HG02840 (cell line): ENCODE measurements around the gene CAV3.

Source experiments
- ATAC-seq: cut with Tn5 transposase; IDR thresholded peaks from one replicate; pipeline ENCODE4 v1.9.1; 2021; ENCODE audit warnings: mild to moderate bottlenecking, moderate library complexity, moderate number of reproducible peaks; ENCODE audit not compliant: unreplicated experiment, low FRiP score

CAV3 gene

DNA sequence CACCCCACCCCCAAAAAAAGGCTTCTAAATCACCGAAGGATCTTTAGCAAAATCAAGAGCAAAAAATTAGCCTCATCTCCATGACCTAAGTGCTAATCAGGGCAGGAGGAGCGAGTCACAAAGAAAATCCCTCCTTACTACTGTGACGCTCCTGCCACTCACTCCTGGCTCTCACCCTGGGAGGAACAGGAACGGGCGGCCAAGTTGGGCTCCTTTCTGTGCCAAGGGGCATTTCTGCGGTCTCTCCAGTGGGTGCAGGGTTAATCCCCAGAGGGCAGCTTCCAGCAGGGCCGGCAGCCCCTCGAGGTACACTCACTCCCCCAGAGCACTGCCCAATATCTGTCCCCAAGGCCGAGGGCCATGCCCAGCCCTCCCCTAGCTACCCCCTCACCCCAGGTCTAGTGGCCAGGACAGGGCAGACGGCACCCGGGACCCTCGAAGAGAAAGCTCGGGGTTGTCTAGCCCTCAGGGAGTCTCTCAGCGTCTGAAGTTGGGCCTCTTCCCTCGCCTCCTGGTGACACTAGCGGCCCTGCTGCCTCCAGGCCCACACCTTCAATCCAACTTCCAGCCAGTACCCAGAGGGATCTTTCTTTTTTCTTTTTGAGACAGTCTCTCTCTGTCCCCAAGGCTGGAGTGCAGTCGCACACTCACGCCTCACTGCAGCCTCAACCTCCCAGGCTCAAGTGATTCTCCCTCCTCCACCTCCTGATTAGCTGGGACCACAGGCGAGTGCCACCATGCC, 706 bp downstream of the CAV3 start:
- ATAC-seq: no peak

DNA sequence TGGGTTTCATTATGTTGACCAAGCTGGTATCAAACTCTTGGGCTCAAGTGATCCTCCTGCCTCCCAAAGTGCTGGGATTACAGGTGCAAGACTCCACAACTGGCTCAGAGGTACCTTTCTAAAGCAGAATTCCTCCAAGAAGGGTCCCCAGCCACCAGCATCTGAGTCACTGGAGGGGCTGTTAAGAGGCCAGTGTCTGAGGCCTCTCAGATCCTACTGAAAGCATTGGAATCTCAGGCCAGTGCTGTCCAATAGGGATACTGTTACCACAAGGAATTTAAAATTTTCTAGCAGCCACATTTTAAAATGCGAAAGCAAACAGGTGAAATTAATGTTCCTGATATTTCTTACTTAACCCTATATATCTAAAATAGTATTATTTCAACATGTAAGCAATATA, 1.3 kb downstream of the CAV3 start:
- ATAC-seq: no peak

- ATAC-seq: no peak
These were observed 2.8 kb downstream of the CAV3 start for GRCh38 chr3:8736436-8736835.

DNA sequence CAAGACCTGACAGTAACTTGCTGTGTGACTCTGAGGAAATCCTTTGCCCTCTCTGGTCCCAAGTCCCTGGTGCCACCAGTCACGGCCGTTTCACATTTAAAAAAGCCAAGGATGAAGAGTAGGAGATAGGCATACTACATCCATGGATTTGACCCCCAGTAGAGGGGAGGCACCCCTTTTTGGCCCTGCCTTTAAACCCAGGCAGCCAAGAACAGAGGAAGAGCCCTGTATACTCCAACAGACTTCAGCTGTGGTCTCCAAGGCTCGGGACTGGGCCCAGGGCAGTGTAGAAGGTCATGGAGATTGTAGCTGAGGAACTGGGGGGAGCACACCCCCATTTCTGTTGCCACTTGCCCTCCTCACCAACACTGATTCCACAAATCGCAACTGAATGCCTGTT, 3.7 kb downstream of the CAV3 start:
- ATAC-seq: no peak

DNA sequence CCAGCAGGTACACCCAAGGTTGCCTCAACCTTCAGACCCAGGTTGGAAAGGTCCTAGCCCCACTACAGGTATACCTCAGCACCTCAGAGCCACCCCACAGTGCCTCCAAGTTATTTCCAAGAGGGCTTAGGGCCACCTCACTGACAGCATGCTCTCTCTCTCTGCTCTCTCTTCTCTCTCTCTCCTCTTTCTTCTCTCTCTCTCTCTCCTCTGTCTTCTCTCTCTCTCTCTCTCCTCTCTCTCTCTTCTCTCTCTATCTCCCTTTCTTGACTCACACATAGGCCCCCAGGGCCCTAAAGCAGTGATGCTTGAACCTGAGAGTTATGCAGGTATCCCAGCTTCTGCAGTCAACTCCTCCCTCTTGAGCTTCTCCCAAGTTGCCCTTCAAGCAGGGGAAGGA, 4.2 kb downstream of the CAV3 start:
- no peak for ATAC-seq

- ATAC-seq: no peak
These were observed 5.0 kb downstream of the CAV3 start for GRCh38 chr3:8738639-8739038.

DNA sequence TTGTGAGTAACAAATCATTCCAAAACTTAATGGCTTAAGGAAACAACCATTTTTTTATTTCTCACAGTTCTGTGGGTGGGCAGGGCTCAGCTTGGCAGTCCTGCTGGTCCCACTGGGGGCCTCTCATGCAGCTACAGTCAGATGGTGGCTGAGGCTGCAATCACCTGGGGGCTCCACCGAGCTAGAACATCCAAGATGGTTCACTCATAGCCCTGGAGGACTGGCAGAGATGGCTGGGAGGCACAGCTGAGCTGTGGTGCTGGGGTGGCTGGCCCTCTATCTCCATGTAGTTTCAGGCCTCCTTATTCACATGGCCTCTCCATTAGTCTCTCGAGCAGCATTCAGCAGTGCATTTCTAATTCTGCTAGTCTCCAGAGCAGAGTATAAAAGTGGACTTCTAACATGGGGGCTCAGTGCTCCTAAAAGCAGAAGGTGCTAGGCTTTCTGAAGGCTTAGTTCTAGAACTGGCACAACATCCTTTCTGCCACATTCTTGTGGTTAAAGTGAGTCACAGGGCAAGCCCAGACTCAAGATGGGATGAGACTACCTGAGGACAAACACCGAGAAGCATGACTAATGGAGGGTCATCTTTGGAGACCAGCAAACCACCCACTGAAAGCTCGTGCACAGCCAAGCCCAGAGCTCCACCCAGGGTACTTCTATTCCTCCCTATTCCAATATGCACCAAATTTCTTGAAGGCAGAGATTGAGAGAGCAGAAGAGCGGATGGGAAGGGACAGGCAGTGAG, 6.3 kb downstream of the CAV3 start:
- ATAC-seq: no peak

DNA sequence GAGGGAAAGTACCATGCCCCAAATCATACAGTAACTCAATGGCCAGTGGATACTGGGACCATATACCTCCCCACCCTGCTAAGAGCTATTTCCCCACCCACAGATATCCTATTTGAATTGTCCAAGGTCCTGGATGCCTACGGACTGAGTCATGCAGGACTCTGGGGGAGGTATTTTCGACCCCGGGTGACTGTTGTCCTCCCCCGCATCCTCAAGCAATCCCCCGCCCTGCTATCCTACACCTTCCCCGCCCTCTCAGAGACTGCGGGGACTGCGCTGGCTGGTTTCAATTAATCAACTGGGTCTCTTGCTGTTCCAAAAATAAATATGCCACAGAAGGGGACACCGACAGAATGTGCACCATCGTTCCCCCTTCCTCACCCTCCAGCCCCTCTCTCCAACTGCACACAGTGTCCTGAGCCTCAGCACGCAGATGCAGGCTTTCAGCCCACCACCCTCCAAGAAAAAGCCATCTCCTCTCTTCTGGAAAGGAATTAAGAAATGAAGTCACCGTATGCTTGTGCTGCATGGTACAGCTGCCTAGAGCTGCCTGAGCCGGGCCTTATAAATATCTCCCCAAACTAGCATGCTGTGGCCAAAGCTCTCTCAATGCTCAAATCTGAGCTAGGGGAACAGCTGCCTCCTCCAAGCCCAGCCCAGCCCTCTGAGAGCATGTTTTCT, 8.1 kb downstream of the CAV3 start:
- no peak for ATAC-seq

- ATAC-seq: no peak
These were observed 9.5 kb downstream of the CAV3 start for GRCh38 chr3:8743021-8743601.

DNA sequence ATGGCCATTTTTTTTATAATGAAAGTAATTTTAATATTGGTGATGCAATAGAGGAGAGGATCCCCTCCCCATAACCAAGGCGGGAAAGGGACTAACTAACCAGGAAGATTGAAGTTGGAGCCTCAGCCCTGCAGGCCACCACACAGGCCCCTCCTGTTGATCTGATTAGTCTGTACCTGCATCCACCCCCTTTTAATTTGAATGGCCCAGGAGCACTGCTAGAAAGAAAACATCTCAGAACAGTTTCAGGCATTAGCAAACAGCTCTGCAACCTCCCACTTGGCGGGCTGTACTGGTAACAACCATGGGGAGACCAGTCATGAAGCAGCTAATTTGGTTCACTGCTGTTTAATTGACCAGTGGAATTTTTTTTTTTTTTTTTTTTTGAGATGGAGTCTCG, 10.3 kb downstream of the CAV3 start:
- no peak for ATAC-seq

GRCh38 chr3:8745619-8746370, 12.2 kb downstream of the CAV3 start:
- no peak for ATAC-seq

GRCh38 chr3:8746780-8747345, 13.3 kb downstream of the CAV3 start:
- ATAC-seq: no peak

- ATAC-seq: no peak
These were observed 15.7 kb downstream of the CAV3 start for GRCh38 chr3:8749316-8749715.

DNA sequence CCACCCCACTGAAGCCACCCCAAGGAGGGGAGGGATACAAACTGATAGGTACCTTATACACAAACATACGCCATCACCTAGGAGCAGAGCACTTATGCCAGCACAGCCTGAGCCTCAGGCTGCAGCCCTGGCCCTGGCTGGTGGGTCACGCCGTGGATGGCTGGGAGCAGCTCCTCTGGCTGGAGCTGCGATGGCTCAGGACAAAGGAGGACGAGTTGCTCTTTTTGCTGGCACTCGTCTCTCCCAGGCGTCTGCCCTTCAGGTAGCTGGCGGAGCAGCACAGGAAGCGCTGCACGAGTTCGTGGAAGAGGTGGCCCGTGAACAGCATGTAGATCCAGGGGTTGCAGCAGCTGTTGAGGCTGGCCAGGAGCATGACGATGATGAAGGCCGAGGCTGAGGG, 19.2 kb downstream of the CAV3 start:
- no peak for ATAC-seq

GRCh38 chr3:8755097-8755496, 21.5 kb downstream of the CAV3 start:
- no peak for ATAC-seq

DNA sequence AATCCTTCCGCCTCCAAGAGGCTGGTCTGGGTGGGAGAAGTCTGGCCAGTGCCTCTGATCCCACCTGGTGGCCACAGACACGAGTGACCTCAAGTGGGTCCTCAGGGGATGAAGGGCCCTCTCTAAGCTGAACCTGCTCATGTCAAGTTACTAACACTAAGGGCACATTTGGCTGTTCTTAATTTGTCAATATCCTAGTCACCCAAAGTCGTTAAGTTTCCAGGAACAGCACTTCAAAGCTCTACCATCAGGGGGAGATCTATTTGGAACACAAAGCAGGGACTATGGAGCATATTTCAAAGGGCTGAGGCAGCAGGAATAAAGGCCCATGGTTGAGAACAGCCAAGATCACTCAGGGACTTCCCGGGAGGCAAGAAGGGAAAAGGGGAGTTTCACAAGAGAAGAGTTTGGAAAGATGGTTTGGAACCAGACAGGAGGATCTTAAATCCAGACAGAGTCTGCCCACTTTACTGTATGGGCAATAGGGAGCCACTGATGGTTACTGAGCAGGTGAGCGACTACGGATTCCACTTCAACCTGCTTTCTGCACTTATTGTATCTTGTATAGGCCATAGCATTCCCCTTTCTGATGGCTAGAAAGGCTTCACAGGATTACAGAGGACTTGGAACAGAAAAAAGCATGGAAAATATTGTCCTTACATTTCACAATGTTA, 22.1 kb downstream of the CAV3 start:
- ATAC-seq: no peak

GRCh38 chr3:8756671-8757070, 23.1 kb downstream of the CAV3 start:
- no peak for ATAC-seq

DNA sequence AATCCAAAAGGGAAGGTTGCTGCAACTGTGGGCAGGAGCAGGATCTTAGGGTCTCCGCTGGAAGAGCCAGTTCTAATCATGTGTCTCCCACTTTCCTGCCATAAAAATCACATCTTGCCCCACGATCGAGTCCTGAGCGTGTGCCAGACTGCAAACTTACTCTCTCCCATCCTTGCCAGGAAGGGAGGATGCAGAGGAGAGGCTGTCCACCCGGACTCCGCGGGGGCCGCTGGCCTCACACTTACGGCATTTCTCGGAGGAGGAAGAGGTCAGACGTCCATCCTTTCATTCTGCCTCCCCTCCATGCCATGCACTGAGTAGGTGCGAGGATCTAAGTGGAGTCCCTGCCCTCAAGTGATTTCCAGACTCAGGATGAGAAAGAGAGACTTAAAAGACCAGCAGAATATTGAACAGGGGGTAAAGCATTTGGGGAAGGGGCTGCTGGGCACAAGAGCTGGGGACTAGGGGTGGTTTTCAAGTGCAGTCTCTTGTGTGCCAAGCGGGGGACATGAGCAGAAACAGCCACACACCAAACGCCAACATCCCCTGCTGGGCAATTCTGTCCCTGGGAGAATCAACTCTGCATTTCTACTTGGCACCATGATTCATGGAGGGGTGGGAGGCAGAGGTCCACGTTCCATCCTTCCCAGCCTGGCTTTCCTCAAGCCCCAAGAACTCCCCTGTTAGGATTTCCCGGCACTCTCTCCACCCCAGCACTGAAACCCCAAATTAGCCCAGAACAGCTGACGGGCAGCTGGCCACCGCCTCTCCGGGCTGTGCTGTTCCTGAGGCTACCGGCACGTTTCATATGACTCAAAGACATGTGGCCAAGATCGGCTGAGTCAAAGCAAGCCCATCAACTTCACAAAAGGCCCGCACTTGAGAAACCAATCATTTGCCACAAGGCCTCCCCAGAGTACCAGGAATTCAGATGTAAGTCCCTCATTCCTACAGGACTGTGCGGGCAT, 24.2 kb downstream of the CAV3 start:
- ATAC-seq: no peak
